B cell (primary cell): Measurements from ENCODE around the gene PPP2R2D.

Experiments used
- CTCF ChIP-seq: fragments of 200-600 bp; IDR thresholded peaks from one replicate; pipeline ENCODE4 v1.8.0; 2022; ENCODE audit warnings: antibody characterized with exemption, mild to moderate bottlenecking
- EZH2 ChIP-seq: IDR thresholded peaks from 2 replicates; pipeline ENCODE4 v1.6.1; 2012; ENCODE audit warnings: borderline replicate concordance, low read depth, mild to moderate bottlenecking, moderate library complexity, low read length; ENCODE audit not compliant: insufficient read depth, poor library complexity, severe bottlenecking

- TF ChIP-seq CTCF (no peak), EZH2 (no peak)
Observed at GRCh38 chr10:131926253-131926652, 25.4 kb downstream of the PPP2R2D start.
